HCT116 (cell line): ENCODE results near the gene EIF3A. TPM values are rescaled to one million over a fixed set of nuclear protein-coding genes. Genes with fewer than 3 reads are reported as not detected.

Experiments
- ATAC-seq: fragments of 200-7000 bp; cut with Tn5 transposase; 2 replicates; pipeline ENCODE4 v1.9.1; 2020; ENCODE audit warnings: mild to moderate bottlenecking, moderate library complexity
- BruUV-seq: library from RNA; stranded (reverse); fragments of 400-500 nt; replicated peaks from 2 replicates; lab custom pipeline; 2021; lab: Mats Ljungman, UMichigan
- CTCF ChIA-PET: fragments of 300-600 bp; sonication (Branson Sonifier 250); formaldehyde crosslinking; loops from one replicate; lab custom pipeline; 2021; ENCODE audit warnings: antibody characterized with exemption; lab: Charles Lee
- POLR2A ChIA-PET: fragments of 300-600, 350-600 bp; sonication (Branson Sonifier 250); formaldehyde crosslinking; loops from one replicate; lab custom pipeline; 2021; ENCODE audit warnings: antibody characterized with exemption; lab: Charles Lee
- RAD21 ChIA-PET, 2 experiments: fragments of 300-600 bp; sonication (Branson Sonifier 250); formaldehyde crosslinking; loops; one replicate each; lab custom pipeline; 2023; ENCODE audit warnings: low total read pairs in 2 of 2; ENCODE audit not compliant: uncharacterized antibody in 2 of 2, unreplicated experiment in 2 of 2, low non-redundant PET in 1 of 2; lab: Charles Lee
- DNase-seq: peaks from one replicate; pipeline ENCODE4 v3.0.0-alpha.2; 2010; ENCODE audit warnings: low read depth, low spot score
- H2AFZ ChIP-seq: fragments of 200-600 bp; shearing (Covaris generic), sonication (generic); 2 replicates; pipeline ENCODE4 v1.6.1; 2017; ENCODE audit warnings: low read depth, mixed run types, mixed read lengths, antibody characterized with exemption, low read length; ENCODE audit not compliant: poor library complexity, severe bottlenecking
- H3K27ac ChIP-seq: 2 replicates; pipeline ENCODE4 v1.5.1; 2012; ENCODE audit warnings: low read depth, low read length
- H3K27me3 ChIP-seq: fragments of 200-600 bp; sonication (generic); 2 replicates; pipeline ENCODE4 v1.6.1; 2016; ENCODE audit warnings: mixed run types, low read length, mixed read lengths; ENCODE audit not compliant: insufficient read depth
- H3K36me3 ChIP-seq, 2 experiments: fragments of 200-500 bp in 1 of 2; fragments of 200-600 bp in 1 of 2; sonication (Bioruptor generic) in 1 of 2; sonication (generic) in 1 of 2; 2 replicates each; pipeline versions ENCODE4 v1.5.1 to v1.6.1; 2014 to 2016; ENCODE audit warnings: low read length in 2 of 2, inconsistent platforms in 1 of 2, mixed read lengths in 1 of 2, mixed run types in 1 of 2; ENCODE audit not compliant: insufficient read depth in 2 of 2, control insufficient read depth in 1 of 2
- H3K4me1 ChIP-seq, 2 experiments: fragments of 200-600 bp in 1 of 2; sonication (generic) in 1 of 2; 2 replicates each; pipeline versions ENCODE4 v1.5.1 to v1.6.1; 2012 to 2017; ENCODE audit warnings: low read length in 2 of 2, inconsistent platforms in 1 of 2, mild to moderate bottlenecking in 1 of 2, mixed read lengths in 1 of 2, mixed run types in 1 of 2, moderate library complexity in 1 of 2; ENCODE audit not compliant: insufficient read depth in 2 of 2, control insufficient read depth in 1 of 2
- H3K4me2 ChIP-seq: fragments of 200-600 bp; sonication (generic); 2 replicates; pipeline ENCODE4 v1.6.1; 2017; ENCODE audit warnings: mixed run types, low read length, mixed read lengths
- H3K4me3 ChIP-seq, 2 experiments: fragments of 200-600 bp in 1 of 2; sonication (generic) in 1 of 2; replicated peaks in 1 of 2; 2 replicates each; pipeline ENCODE4 v1.5.1; 2011 to 2016; ENCODE audit warnings: low read length in 2 of 2, control low read depth in 1 of 2, low read depth in 1 of 2, mild to moderate bottlenecking in 1 of 2, mixed read lengths in 1 of 2, mixed run types in 1 of 2
- H3K79me2 ChIP-seq: fragments of 200-600 bp; sonication (generic); 2 replicates; pipeline ENCODE4 v1.6.1; 2017; ENCODE audit warnings: mild to moderate bottlenecking, mixed run types, low read length, moderate library complexity, mixed read lengths; ENCODE audit not compliant: insufficient read depth
- H3K9ac ChIP-seq: fragments of 200-600 bp; sonication (generic); 2 replicates; pipeline ENCODE4 v1.6.1; 2016; ENCODE audit warnings: low read length, mixed read lengths
- H3K9me2 ChIP-seq: fragments of 200-600 bp; sonication (generic), shearing (Covaris generic); 2 replicates; pipeline ENCODE4 v1.6.1; 2017; ENCODE audit warnings: mixed run types, mild to moderate bottlenecking, moderate library complexity; ENCODE audit not compliant: insufficient read depth
- H3K9me3 ChIP-seq, 2 experiments: fragments of 200-500 bp in 1 of 2; fragments of 200-600 bp in 1 of 2; sonication (Bioruptor generic) in 1 of 2; sonication (generic) in 1 of 2; 2 replicates each; pipeline ENCODE4 v1.6.1; 2014 to 2017; ENCODE audit warnings: low read length in 2 of 2, mixed read lengths in 2 of 2, inconsistent platforms in 1 of 2, low read depth in 1 of 2, mild to moderate bottlenecking in 1 of 2, mixed run types in 1 of 2, moderate library complexity in 1 of 2; ENCODE audit not compliant: control insufficient read depth in 1 of 2, insufficient read depth in 1 of 2
- H4K20me1 ChIP-seq: fragments of 200-600 bp; sonication (generic), shearing (Covaris generic); 2 replicates; pipeline ENCODE4 v1.6.1; 2017; ENCODE audit warnings: mixed run types, mild to moderate bottlenecking, moderate library complexity; ENCODE audit not compliant: insufficient read depth
- CTCF ChIP-seq, 3 experiments: fragments of 200-600 bp in 1 of 3; sonication (generic) in 1 of 3; IDR thresholded peaks in 2 of 3; conservative IDR thresholded peaks in 1 of 3; 2 replicates each; pipeline ENCODE4 v1.5.1; 2012 to 2017; ENCODE audit warnings: low read depth in 2 of 3, low read length in 2 of 3, antibody characterized with exemption in 1 of 3, borderline replicate concordance in 1 of 3, control low read depth in 1 of 3, mild to moderate bottlenecking in 1 of 3, mixed read lengths in 1 of 3, mixed run types in 1 of 3, moderate library complexity in 1 of 3; ENCODE audit not compliant: insufficient read depth in 1 of 3
- EZH2 ChIP-seq: fragments of 200-600 bp; sonication (generic); IDR thresholded peaks from 2 replicates; pipeline ENCODE4 v1.6.1; 2017; ENCODE audit warnings: antibody characterized with exemption, mixed run types
- EZH2phosphoT487 ChIP-seq: fragments of 200-600 bp; IDR thresholded peaks from 2 replicates; pipeline ENCODE4 v1.6.1; 2018; ENCODE audit warnings: antibody characterized with exemption, borderline replicate concordance
- JUND ChIP-seq: IDR thresholded peaks from 2 replicates; pipeline ENCODE4 v1.6.1; 2012
- POLR2AphosphoS5 ChIP-seq: IDR thresholded peaks from 2 replicates; pipeline ENCODE4 v1.6.1; 2011; ENCODE audit warnings: mild to moderate bottlenecking, low read depth, low read length, moderate library complexity
- YY1 ChIP-seq: IDR thresholded peaks from 2 replicates; pipeline ENCODE4 v1.6.1; 2011; ENCODE audit warnings: low read length, low read depth, moderate library complexity, mild to moderate bottlenecking; ENCODE audit not compliant: insufficient replicate concordance; ENCODE audit errors: extremely low read depth
- ZBTB33 ChIP-seq: IDR thresholded peaks from 2 replicates; pipeline ENCODE4 v1.6.1; 2011; ENCODE audit warnings: mild to moderate bottlenecking, low read length, moderate library complexity; ENCODE audit not compliant: insufficient replicate concordance; ENCODE audit errors: extremely low read depth
- ZFX ChIP-seq: fragments of 450-650 bp; IDR thresholded peaks from 2 replicates; pipeline ENCODE4 v1.6.1; 2017
- ZNF274 ChIP-seq: fragments of 200-500 bp; sonication (Bioruptor generic); IDR thresholded peaks from 2 replicates; pipeline ENCODE4 v1.6.1; 2014; ENCODE audit warnings: mild to moderate bottlenecking, low read depth, low read length, inconsistent platforms
- intact Hi-C: fragments of 100-400 bp; cut with micrococcal nuclease; formaldehyde crosslinking; loops from 2 replicates; pipeline ENCODE4 v1.10.0; 2022
- total RNA-seq: library from RNA; stranded (reverse); gene quantifications from one replicate; pipeline ENCODE4 v1.2.1, GENCODE V29; 2021; ENCODE audit not compliant: unreplicated experiment

EIF3A gene
- total RNA-seq, 1 experiment from 2014 or later = 271 TPM

DNA sequence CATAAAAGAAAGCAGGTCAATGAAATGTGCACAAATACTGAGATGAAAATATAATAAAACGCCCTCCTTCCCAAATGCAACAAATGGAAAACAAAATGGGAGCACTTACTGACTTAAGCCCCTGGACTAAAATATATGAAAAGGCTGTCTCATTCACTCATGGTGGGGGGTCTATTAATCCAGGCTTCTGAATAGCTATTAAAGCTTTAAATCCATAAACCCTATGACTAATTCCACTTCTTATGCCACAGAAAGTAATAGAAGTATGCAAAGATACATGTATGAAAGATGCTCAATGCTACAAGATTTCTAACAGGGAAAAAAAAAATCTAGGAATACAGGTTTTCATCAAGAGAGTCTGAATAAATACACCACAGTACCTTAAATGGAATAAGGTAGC is 20.5 kb downstream of the EIF3A start:
- intact Hi-C loops = loop anchor here (2.0 kb wide), 1 partner anchor 13 kb away; no protein-coding TSS in a partner anchor
- DNase-seq (no peak), ATAC-seq (no peak)
- Histone ChIP-seq H3K9me2 (no peaks in the 10 kb centered on the region), H3K4me1 (no peaks in the 10 kb centered on the region), H3K4me3 (no peak overlapping the region), H2AFZ (no peak overlapping the region), H3K36me3 (peaks cover 89 to 95% of the 10 kb centered on the region in 2 experiments), H3K9ac (no peak overlapping the region), H3K79me2 (peaks cover 100% of the 10 kb centered on the region), H3K27me3 (no peaks in the 10 kb centered on the region), H3K9me3 (no peaks in the 10 kb centered on the region), H3K27ac (no peak overlapping the region), H3K4me2 (no peak overlapping the region), H4K20me1 (peaks cover 64% of the 10 kb centered on the region)
- POLR2A ChIA-PET = no interaction called here
- TF ChIP-seq ZFX (no peak), CTCF (IDR thresholded peaks at IDR 0.05 in 2 of 3, conservative IDR thresholded peaks at IDR 0.05 in 1 of 3; ENCODE audit: borderline replicate concordance in 1 of 3, insufficient read depth in 1 of 3, low read depth in 2 of 3, low read length in 2 of 3) (no peak), ZBTB33 (no peak), ZNF274 (no peak), EZH2phosphoT487 (no peak), POLR2AphosphoS5 (no peak), EZH2 (no peak), YY1 (no peak), JUND (no peak)
- RAD21 ChIA-PET = no interaction called here
- CTCF ChIA-PET = no interaction called here
- no TSS peak for BruUV-seq
